T-helper 9 cell (primary cell): Measurements from ENCODE around the gene HLCS.

Experiments
- DNase-seq: peaks from one replicate; pipeline ENCODE4 v3.0.0-alpha.2; 2020

The HLCS gene

GRCh38 chr21:36914244-36915013, 52.0 kb downstream of the HLCS start:
- DNase-seq: no peak

GRCh38 chr21:36913247-36914169, 53.0 kb downstream of the HLCS start:
- DNase-seq: no peak

DNA sequence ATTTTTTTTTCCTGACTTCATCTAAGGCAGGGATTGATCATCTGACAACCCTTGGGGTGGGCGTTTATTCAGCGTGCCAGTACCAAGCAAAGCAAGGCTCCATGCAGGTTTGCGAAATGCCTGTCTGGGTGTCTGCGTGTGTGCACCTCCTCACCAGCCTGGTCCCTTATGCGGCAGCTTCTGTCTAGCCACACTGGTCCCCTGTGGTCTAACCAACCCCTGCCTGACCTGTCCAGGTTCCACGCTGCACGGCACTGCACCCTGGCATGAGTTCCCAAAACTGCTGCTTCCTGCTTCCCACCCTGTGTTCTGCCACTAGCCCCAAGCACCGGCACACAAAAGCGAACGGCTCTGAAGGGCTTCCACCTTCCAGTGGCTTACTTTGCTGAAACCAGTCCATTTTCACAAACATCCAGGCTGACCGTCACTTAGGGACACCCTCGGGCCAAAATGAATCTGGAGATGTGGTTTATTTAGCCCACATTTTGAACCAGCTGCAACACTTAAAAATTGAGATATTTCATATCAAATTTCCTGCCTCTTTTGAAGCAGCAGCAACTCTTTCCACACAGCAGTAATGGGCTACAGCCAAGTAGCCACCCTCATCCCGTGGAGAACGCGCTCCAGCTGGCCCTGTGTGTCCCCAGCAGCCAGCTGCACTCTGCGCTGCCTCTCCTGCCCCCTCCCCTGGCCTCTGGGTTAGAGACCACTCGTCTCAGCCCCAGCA, 55.7 kb downstream of the HLCS start:
- DNase-seq: no peak

DNA sequence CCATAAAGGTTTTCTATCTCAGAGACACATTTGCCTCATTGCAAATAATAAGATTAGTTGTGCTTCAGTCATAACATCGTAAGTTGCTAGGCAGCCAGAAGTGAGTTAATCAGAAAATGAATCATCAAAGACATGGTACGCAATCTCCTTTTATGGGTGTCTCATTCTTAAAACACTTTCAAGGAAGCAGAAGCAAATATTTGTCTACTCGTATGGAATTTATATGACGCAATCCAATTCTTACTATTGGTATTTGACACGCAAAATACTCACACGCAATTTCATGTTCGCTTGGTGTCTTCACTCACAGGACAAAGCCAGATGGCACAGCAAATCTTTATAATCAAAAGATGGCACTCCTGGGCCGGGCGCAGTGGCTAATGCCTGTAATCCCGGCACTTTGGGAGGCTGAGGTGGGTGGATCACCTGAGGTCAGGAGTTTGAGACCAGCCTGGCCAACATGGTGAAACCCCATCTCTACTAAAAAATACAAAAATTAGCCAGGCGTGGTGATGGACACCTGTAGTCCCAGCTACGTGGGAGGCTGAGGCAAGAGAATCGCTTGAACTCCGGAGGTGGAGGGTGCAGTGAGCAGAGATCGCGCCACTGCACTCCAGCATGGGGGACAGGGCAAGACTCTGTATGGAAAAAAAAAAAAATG, 56.4 kb downstream of the HLCS start:
- no peak for DNase-seq

DNA sequence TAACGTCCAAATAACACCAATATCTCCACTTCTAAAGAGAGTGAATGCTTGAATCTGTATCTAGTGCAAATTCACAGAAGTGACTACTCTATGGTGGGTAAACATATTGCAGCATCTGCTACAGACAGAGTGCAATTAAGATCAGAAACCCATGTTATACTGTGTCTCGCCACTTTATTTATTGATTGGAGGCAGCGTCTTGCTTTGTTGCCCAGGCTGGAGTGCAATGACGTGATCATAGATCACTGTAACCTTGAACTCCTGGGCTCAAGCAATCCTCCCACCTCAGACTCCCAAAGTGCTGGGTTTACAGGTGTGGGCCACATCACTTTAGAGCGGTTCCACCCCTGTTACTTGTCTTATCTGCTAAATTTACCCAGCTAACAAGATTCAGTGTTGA, 57.0 kb downstream of the HLCS start:
- DNase-seq: no peak

DNA sequence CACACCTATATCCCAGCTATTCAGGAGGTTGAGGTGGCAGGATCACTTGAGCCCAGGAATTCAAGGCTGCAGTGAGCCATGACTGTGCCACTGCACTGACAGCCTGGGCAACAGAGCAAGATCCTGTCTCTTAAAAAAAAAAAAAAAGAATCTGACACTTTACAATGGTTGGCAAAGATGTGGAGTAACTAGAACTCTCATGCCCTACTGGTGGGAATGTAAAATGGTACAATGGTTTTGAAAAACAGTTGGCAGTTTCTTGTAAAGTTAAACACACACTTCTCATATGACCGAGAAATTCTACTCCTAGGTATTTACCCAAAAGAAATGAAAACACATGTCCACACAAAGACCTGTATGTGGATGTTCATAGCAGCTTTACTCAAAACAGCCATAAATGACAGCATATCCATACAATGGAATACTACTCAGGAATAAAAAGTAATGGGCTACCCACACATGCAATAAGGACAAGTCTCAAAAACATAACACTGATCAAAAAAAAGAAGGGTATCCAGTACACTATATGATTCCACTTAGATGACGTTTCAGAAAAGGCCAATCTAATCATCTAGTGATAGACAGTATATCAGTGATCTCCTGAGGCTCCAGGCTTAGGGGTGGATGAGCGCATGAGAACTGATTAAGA, 58.1 kb downstream of the HLCS start:
- no peak for DNase-seq

- no peak for DNase-seq
Observed at GRCh38 chr21:36904093-36904666, 62.3 kb downstream of the HLCS start.

DNA sequence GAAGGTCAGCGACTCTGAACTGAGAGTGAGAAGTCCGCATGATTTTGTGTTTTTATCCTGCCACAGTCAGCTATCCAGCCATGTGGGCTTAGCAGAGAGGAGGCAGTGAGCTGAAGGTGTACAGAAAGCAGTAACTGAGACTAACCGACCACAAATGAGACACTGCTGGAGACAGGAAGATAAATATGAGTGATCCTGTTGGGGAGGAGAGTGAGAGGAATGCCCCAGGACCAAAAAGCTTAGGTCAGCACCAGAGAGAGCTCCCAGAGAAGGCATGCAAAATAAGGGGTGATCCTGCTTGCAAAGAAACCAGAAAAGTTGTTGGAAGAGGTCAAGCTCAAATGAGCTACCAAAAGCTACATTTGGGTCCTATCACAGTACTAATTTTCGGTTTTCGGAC, 63.7 kb downstream of the HLCS start:
- DNase-seq: no peak

- DNase-seq: no peak
Observed at GRCh38 chr21:36902331-36902730, 64.1 kb downstream of the HLCS start.

- no peak for DNase-seq
Observed at GRCh38 chr21:36901575-36901974, 64.9 kb downstream of the HLCS start.

GRCh38 chr21:36893581-36893980, 72.9 kb downstream of the HLCS start:
- no peak for DNase-seq

- DNase-seq: no peak
Observed at GRCh38 chr21:36892201-36892600, 74.3 kb downstream of the HLCS start.

GRCh38 chr21:36891692-36892091, 74.8 kb downstream of the HLCS start:
- DNase-seq: no peak

GRCh38 chr21:36891121-36891520, 75.3 kb downstream of the HLCS start:
- no peak for DNase-seq

- no peak for DNase-seq
Observed at GRCh38 chr21:36890086-36890485, 76.4 kb downstream of the HLCS start.

GRCh38 chr21:36889401-36889800, 77.1 kb downstream of the HLCS start:
- no peak for DNase-seq

- DNase-seq: no peak
Observed at GRCh38 chr21:36888466-36888865, 78.0 kb downstream of the HLCS start.

GRCh38 chr21:36887963-36888362, 78.5 kb downstream of the HLCS start:
- DNase-seq: no peak

- DNase-seq: no peak
Observed at GRCh38 chr21:36883532-36884486, 82.7 kb downstream of the HLCS start.

DNA sequence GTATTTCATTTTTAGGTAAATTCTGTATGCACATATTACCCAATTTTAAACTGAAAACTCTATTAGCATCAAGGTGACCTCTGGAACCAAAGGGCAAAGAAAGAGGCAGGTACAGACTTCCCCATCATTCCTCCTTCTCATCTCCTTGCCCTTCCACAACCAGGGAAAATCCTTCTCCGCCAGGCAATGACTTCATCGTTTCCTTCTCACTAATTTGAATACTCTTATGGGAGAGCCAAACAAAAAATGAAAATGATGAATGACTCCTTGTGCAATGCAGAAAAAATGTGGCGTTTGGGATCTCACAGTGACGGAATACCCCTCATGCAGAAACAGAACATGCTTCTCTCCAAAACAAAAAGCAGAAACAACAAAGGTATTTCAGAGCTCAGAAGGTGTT, 83.7 kb downstream of the HLCS start:
- DNase-seq: no peak

DNA sequence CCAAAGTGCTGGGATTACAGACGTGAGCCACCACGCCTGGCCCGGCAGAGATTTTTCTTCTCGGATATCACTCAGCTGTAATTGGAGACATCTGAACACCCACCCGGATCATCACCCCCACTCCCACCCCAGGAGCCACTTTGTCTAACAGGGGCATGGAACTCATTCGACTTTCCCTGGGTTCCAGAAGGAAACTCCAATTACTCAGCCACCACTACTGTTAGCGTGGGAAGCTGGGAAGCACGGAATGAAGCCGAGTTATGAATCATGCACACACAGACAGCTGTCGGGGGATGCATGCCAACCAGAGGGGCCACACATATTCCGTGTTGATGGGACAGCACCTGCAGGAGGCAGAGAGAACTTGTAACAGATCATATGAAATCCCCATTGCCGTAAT, 85.2 kb downstream of the HLCS start:
- no peak for DNase-seq
